HG03378 (cell line): ENCODE measurements around the gene PLEKHG1.

ENCODE experiments used
- ATAC-seq: cut with Tn5 transposase; IDR thresholded peaks from one replicate; pipeline ENCODE4 v1.9.1; 2021; ENCODE audit warnings: mild to moderate bottlenecking, moderate library complexity; ENCODE audit not compliant: unreplicated experiment

The PLEKHG1 gene

GRCh38 chr6:150599199-150600009 lies at the start of gene PLEKHG1:
Gene PLEKHG1 (plus strand): TSS chr6:150599885. CDS start chr6:150733682, 133,797 bp downstream.
- no peak for ATAC-seq

DNA sequence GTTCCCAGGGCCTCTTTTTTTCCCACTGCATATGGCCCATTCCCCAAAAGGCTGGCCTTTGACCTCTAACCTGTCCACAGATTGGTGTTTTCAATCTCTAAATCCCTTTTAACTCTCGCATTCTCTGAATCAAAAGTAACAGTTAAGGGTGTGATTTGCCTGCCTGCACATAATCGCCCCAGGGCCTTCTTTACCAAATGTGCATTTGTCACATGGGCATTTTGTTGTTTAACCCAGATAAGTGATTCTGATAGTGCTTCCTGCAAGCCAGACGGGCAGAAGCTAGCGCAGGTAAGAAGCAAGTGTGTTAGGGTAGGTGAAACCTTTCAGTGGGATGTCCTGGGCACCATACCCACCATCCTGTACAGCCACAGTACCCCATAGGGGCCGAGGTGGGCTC lies 49.4 kb upstream of the PLEKHG1 start:
- no peak for ATAC-seq

DNA sequence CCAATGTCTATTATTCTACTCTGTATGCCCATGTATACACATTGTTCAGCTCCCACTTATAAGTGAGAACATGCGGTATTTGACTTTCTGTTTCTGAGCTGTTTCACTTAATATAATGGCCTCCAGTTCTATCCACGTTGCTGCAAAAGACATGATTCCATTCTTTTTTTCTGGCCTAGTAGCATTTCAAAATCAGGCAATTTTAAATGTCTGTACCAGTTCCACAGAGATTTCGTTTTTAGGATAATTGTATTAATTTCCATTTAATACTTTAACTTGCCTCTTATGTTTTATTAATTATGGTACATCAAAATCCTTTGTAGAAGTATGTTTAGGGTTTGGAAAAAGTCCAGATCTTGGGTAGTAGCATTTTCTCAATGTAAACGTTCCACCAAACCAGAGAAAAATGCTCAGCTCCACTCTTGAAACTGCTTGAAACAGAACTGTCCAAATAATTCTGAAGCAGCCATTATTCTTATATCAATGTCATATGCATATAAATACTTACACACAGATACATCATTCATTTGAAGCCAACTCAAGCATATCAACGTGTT lies 42.6 kb upstream of the PLEKHG1 start:
- no peak for ATAC-seq

DNA sequence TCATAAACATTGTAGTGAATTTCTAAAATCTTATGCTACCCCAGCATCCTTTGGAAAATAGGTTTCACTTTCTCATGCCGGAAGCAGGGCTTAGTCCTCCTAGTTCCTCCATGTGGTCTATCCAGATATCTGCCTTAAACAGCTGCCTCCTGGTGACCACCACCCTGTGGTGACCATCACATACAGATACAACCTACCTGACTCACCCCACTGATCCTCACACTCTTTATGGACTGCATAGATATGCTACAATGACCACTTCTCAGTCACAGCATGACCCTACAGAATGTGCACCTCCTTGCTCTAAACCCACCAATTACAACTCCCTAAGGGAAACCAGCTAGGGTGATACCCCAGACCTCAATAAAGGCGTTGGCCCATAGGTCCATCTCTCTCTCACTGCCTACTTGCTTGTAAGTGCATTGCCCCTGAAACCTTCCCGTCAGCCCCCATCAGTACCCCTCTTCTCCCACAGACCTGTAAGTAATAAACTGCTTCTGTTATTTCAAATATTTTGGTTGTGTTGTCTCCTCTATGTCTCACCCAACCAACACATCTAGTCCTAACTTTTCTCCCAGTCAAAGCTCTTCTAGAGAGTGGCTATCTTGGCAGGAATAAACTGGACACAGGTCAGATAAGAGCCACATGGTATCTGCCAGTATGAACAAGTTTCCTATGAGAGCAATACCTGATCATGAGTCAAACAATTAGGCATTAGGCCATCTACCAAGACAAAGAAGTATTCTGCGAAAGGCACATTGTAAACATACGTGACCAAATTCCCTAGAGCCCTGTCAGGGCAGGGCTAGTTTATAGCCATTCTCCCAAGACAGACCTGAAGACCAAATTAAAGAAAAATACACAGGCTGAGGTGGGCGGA lies 39.4 kb upstream of the PLEKHG1 start:
- ATAC-seq = no peak

- no peak for ATAC-seq
Measured at GRCh38 chr6:150560884-150561219, 38.8 kb upstream of the PLEKHG1 start.

DNA sequence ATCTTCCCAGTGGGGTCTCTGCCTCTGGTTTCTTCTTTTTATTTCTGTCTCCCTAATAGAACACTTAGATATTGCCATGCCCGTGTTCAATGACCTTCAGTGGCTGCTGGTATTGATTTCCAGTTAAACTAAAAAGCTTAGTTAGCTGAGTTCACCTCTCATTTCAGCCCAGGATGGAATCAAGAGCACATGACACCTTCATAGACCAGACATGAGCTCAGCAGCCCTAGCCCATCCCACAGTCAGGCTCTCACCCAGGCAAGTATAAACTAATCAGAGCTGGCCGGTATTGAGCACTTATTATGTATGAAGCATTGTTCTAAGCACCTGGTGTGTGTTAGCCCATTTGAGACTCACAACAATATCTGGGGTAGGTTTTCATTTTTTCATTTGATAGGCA lies 33.7 kb upstream of the PLEKHG1 start:
- ATAC-seq = no peak

- ATAC-seq = no peak
Measured at GRCh38 chr6:150566486-150566885, 33.2 kb upstream of the PLEKHG1 start.

DNA sequence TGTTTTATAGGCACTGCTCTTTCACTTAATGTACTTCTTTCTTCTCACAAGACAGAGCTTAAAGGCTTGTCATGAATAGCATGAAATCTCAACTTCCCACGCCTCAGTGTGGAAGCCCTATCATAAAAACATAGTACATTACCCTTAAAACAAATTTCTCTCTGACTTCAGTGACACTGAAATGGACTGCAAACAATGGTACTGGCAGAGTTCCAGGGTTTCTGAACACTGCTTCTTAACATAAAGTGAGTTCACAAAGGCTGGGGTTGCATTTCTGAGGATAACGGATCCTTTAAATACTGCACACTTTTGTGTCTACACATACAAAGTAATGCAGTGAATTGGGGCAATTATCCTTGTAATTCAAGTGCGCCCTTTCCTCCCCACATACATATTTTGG lies 32.3 kb upstream of the PLEKHG1 start:
- no peak for ATAC-seq

GRCh38 chr6:150567823-150568383 lies 31.8 kb upstream of the PLEKHG1 start:
- ATAC-seq = no peak

- no peak for ATAC-seq
Measured at GRCh38 chr6:150568560-150568959, 31.1 kb upstream of the PLEKHG1 start.

GRCh38 chr6:150569161-150569560 lies 30.5 kb upstream of the PLEKHG1 start:
- ATAC-seq = no peak

GRCh38 chr6:150573041-150573681 lies 26.5 kb upstream of the PLEKHG1 start:
- no peak for ATAC-seq

GRCh38 chr6:150575836-150576235 lies 23.8 kb upstream of the PLEKHG1 start:
- ATAC-seq = no peak

- no peak for ATAC-seq
Measured at GRCh38 chr6:150576651-150577226, 22.9 kb upstream of the PLEKHG1 start.

GRCh38 chr6:150579611-150580010 lies 20.1 kb upstream of the PLEKHG1 start:
- no peak for ATAC-seq

- no peak for ATAC-seq
Measured at GRCh38 chr6:150580489-150580888, 19.2 kb upstream of the PLEKHG1 start.

DNA sequence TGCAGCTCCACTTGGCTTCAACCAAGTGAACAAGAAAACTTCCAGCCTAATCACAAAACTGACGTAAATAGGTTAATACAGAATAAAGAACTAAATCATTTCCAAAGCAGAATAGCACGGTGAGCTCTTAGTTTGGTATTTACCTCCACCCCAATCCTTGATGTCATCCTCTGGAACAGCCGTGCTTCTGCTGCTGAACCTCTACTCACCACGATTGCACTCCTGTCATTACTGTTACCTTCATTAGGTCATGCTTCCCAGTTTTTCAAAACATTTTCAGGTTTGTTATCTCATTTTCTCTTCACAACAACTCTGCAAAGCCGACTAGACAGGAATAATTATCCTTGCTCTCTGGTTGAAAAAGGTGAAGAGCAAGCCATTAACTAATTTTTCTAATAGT lies 15.6 kb upstream of the PLEKHG1 start:
- no peak for ATAC-seq

- no peak for ATAC-seq
Measured at GRCh38 chr6:150584596-150584995, 15.1 kb upstream of the PLEKHG1 start.

DNA sequence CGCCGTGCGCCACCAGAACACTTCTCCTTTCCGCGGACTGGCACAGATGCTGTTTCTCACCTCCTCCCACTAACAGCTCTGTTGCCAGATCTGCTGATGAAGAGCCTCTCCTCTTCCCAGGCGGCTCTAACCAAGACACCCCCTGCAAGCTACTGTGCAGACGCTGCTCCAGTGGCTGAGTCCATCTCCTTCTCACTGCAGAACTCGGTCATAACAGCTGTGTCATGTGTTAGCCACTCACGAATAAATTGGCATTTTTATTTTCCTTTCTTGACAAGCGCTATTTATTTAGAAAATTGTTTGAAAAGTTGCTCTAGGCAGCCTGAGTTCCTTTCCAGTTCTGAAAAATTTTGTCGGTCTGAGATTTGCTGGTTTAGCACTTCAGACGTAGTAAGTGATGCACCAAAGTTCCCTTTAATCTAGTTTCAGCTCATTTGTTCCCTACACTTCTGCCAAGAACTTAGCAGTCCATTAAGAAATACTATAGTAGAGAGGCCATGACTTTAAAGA lies 12.8 kb upstream of the PLEKHG1 start:
- ATAC-seq = no peak

- no peak for ATAC-seq
Measured at GRCh38 chr6:150587637-150588036, 12.0 kb upstream of the PLEKHG1 start.
